GM18873 (cell line): Measurements from ENCODE around the gene CFAP97.
A peak's percentile ranks its signal among the peaks of the same experiment; 100 is the strongest.
"Not testable (repeated sequence)": the region's sequence is repeated elsewhere in the genome, so short reads cannot be mapped to it uniquely, and the experiment has no call there.

Source experiments
- ATAC-seq: cut with Tn5 transposase; IDR thresholded peaks from one replicate; pipeline ENCODE4 v1.9.1; 2021; ENCODE audit warnings: mild to moderate bottlenecking, moderate library complexity, moderate number of reproducible peaks; ENCODE audit not compliant: unreplicated experiment, low FRiP score

CFAP97 gene

DNA sequence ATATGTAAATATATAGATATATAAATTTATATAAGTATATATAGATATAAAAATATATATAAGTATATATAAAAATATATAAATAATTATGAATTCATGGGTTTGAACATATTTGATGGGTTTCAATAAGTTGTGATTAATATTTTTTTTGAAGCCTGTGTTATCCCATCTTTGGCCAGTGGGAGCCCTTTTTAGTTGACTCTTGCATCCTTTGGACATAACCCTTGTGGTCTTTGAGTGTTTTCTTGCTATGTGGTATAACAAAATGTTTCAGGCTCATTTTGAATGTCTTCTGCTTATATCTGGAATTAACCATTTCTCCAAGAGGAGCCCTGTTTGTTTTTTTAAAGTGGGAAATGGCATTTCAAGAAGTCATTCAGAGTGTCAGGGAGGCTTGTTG is 20.8 kb upstream of the CFAP97 start:
- ATAC-seq = no peak

DNA sequence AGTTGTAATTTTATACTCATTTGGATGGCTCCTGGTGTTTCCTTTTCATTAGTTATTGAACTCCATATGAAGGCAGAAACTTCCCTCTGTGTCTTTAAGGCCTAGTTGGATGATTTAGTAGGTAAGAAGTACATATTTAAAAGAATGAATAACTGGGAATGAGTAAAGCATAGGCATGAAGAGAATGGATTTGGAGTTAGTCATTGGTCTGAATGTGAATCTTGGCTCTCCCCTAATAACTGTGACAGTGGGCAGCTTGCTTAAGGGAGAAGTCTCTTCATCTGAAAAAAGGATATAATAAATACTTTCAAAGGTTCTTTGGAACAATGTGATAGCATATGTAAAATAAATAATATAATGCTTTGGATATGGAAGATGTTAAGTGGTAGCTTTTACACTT is 18.8 kb upstream of the CFAP97 start:
- no peak for ATAC-seq

DNA sequence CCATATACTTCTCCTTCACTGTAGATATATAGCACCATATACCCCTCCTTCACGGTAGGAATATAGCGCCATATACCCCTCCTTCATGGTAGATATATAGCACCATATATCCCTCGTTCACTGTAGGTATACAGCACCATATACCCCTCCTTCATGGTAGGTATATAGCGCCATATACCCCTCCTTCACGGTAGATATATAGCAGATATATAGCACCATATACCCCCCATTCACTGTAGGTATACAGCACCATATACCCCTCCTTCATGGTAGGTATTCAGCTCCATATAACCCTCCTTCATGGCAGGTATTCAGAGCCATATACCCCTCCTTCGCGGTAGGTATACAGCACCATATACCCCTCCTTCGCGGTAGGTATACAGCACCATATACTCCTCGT is 18.1 kb upstream of the CFAP97 start:
- ATAC-seq = no peak

DNA sequence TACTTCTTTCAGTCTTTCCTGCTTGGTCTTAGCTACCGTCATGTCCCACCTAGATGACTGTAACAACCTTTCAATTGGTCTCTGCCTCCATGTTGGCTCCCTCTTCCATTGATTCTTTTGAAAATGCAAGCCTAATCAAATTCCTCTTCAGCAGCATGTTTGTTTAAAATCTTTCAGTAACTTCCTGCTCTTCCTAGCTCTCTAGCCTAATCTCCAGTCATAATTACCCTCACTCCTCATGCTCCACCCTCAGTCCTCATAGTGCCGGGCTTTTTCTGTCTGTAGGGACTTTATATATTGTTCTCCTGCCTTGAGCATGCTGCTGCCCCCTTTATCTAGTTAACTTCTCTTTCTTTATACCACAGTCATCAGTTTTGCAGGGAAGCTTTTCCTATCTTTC is 17.7 kb upstream of the CFAP97 start:
- no peak for ATAC-seq

- peak; percentile 58 for ATAC-seq
Observed at GRCh38 chr4:185219551-185220344, 15.9 kb upstream of the CFAP97 start.

DNA sequence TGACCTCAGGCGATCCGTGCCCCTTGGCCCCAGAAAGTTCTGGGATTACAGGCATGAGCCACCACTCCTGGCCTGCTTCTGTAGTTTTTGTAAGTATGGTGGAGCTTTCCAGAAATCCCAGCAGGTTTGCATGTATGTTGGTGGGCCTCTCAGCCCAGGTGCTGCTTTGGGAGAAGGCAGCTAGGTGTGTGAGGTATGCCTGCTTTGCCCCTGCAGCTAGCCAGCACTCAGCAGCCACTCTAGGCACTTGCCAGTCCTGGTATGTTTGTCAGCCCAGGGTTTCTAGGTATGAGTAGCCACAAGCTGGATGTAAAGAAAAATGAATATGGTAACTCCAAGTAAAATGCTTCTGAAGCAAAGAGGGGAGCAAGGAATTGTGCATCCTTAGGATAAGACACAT is 14.5 kb upstream of the CFAP97 start:
- ATAC-seq = no peak

DNA sequence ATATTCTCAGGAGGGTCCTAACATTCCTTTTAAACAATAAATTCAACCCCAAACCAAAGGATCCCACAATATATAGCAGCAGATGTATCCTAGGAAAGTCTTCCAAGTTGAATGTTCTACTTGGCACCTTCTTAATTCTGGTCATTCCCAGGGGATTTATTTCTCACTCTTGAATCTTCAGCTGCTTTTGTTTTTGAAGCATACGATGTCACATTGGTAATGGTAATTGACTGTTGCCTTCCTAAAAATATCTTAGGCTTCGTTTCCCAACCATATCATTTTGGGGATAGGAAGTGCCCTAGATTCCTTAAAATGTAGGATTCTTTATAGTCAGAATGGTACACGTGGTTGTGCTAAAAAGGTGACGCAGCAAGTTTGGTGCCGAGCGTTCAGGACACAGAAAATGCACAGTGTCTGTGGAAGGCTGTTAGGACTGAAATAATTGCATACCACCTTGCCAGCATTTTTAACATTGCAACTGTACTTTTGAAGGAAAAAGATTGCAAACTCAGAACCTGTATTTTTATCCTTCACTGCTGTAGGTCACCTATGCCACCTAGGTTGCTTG is 13.7 kb upstream of the CFAP97 start:
- no peak for ATAC-seq

DNA sequence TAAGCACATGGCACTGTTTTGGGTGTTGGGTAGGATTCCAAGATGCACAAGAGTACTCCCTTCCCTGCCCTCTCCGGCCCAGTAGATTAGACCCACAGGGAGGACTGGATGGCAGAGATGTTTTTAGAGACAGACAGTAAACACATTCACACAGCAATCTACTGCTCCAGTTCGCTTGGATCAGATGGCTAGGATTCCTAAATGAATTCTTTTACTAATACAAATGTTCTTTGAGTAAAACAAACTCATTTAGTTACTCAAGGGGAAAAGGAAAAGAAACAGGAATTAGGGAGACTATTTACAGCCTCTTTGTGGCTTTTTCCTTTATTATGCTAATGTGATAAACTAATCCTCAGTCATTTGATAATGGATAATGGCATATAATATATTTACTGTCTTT is 11.5 kb upstream of the CFAP97 start:
- no peak for ATAC-seq

- peak; percentile 56 for ATAC-seq
Observed at GRCh38 chr4:185213877-185214276, 10.1 kb upstream of the CFAP97 start.

DNA sequence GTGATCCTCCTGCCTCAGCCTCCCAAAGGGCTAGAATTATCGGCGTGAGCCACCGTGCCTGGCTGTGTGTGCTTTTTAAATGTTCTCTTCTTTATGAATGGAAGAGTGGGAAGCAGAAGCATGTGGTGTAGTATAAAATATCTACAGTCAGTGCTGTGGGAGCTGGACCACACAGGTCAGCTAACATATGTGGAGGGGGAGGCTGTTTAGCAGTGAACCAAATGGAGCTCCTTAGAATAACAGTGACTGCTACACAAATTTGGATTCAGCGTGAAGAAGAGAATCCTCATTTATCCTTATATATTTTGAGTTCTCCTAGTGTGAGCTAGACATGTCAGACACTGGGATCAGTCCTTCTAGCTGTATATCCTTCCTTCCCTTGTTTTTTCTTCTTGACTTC is 8.8 kb upstream of the CFAP97 start:
- ATAC-seq = no peak

GRCh38 chr4:185211641-185212040 is 7.8 kb upstream of the CFAP97 start:
- no peak for ATAC-seq

- no peak for ATAC-seq
Observed at GRCh38 chr4:185211035-185211434, 7.2 kb upstream of the CFAP97 start.

- ATAC-seq = peak; percentile 6
Observed at GRCh38 chr4:185210102-185210981, 6.5 kb upstream of the CFAP97 start.

- ATAC-seq = peak; percentile 2
Observed at GRCh38 chr4:185209852-185210101, 6.0 kb upstream of the CFAP97 start.

GRCh38 chr4:185209031-185209851 is 5.4 kb upstream of the CFAP97 start, which contains the start of gene SNX25:
SNX25 (plus strand) TSS chr4:185209598; CDS start chr4:185209827, 229 bp downstream.
- ATAC-seq = peak; percentile 62

DNA sequence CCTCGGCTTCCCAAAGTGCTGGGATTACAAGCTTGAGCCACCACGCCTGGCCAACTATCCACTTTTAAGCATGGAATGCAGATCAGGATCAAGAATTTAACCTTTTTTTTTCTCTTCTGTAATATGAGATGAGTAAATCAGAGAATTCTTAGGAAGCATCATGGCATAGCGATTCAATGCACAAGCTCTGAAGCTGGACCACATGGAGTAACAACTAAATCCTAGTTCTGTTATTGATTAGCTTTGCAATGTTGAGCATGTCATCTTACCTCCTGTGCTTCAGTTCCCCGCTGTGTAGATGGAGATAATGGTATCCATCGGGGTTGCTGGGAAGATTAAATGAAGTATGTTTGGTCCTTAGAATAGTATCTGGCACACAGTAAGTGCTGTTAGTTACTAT is 3.7 kb upstream of the CFAP97 start:
- ATAC-seq = no peak

DNA sequence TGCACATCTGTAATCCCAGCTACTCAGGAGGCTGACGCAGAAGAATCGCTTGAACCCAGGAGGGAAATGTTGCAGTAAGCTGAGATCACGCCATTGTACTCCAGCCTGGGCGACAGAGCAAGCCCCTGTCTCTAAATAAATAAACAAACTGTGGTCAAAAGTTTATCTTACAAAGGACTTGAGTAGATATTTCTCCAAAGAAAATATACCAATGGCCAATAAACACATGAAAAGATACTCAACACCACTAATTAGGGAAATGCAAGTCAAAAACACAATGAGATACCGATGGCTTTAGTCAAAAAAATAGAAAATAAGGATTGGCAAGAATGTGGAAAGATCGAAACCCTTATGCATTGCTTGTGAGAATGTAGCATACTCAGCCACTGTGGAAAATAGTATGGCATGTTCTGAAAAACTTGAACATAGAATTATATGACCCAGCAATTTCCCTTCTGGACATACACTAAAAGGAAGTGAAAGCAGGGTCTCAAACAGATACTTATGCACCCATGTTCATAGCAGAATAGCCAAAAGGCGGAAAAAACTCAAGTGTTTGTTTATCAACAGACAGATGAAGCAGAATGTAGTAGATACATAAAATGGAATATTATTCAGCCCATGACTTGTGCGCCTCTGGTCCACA is 2.0 kb upstream of the CFAP97 start:
- ATAC-seq = no peak

- not testable (repeated sequence) for ATAC-seq
Observed at GRCh38 chr4:185205073-185205472, 1.3 kb upstream of the CFAP97 start.

DNA sequence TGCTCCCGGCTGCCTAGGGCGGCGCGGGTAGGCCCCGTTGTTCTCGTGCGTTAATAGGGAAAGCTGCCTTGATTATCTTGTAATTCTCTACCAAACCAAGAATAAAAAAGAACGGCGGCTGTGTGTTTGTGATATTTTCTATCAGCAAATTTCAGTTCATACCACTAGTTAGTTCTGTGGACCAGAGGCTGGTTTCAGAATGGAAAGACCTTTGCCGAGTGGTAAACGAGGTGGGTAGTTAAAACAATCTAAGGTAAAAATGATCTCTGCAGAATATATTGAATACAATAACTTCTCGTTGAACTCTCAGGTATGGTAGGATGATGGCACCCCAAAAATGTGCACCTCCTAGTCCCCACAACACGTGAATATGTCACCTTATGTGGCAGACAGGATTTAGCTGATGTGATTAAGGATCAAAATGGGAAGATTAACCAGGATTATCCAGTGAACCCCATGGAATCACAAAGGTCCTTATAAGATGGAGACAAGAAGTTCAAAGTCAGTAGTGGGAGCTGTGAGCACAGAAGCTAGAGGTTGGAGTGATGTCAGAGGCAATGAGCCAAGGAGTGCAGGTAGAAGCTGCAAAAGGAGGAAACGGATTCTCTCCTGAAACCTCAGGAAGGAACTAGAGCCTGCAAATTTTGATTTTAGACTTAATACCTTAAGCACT is 574 bp upstream of the CFAP97 start:
- no peak for ATAC-seq
